WTC11 (cell line): Measurements from ENCODE around the gene ALS2CL. TPM values are rescaled to one million over a fixed set of nuclear protein-coding genes. Genes with fewer than 3 reads are reported as not detected.
"Not testable (repeated sequence)": the region's sequence is repeated elsewhere in the genome, so short reads cannot be mapped to it uniquely, and the experiment has no call there.

Experiments used
- ATAC-seq: fragments of 200-7000 bp; cut with Tn5 transposase; 2 replicates; pipeline ENCODE4 v1.10.0; 2021; ENCODE audit warnings: mild to moderate bottlenecking, moderate library complexity
- CTCF ChIA-PET: fragments of 300-600 bp; sonication (Branson Sonifier 250); formaldehyde crosslinking; loops from one replicate; lab custom pipeline; 2021; ENCODE audit warnings: antibody characterized with exemption; lab: Charles Lee
- POLR2A ChIA-PET: fragments of 350-600 bp; sonication (Branson Sonifier 250); formaldehyde crosslinking; loops from one replicate; lab custom pipeline; 2021; ENCODE audit warnings: antibody characterized with exemption; lab: Charles Lee
- DNase-seq: peaks from one replicate; pipeline ENCODE4 v3.0.0; 2021; ENCODE audit warnings: low spot score
- H3K27ac Mint-ChIP-seq: 2 replicates; pipeline ENCODE4 v1.8.0; 2021; ENCODE audit warnings: mixed read lengths
- H3K27me3 Mint-ChIP-seq: 2 replicates; pipeline ENCODE4 v1.8.0; 2021; ENCODE audit warnings: low read depth, mild to moderate bottlenecking, moderate library complexity, mixed read lengths
- H3K36me3 Mint-ChIP-seq: 2 replicates; pipeline ENCODE4 v1.8.0; 2021; ENCODE audit warnings: mixed read lengths
- H3K4me1 Mint-ChIP-seq: 2 replicates; pipeline ENCODE4 v1.8.0; 2022; ENCODE audit warnings: mixed read lengths
- H3K4me3 Mint-ChIP-seq: 2 replicates; pipeline ENCODE4 v1.8.0; 2021; ENCODE audit warnings: mild to moderate bottlenecking, moderate library complexity, mixed read lengths
- H3K9me3 Mint-ChIP-seq: 2 replicates; pipeline ENCODE4 v1.8.0; 2021; ENCODE audit warnings: mixed read lengths
- ATF6 ChIP-seq: sonication (generic); formaldehyde crosslinking; IDR thresholded peaks from 2 replicates; pipeline ENCODE4 v1.8.1; 2023; ENCODE audit warnings: mild to moderate bottlenecking, missing genetic modification reagents
- CDX4 ChIP-seq: fragments of 250-450 bp; sonication (Bioruptor Pico); IDR thresholded peaks from 2 replicates; pipeline ENCODE4 v1.9.0; 2021; ENCODE audit warnings: moderate library complexity, mild to moderate bottlenecking, inconsistent platforms, borderline replicate concordance
- CREB1 ChIP-seq: sonication (generic); formaldehyde crosslinking; IDR thresholded peaks from 2 replicates; pipeline ENCODE4 v1.8.0; 2023; ENCODE audit warnings: mild to moderate bottlenecking, missing genetic modification reagents
- EMX1 ChIP-seq: fragments of 250-450 bp; sonication (Bioruptor Pico); IDR thresholded peaks from 2 replicates; pipeline ENCODE4 v1.8.0; 2021; ENCODE audit warnings: mild to moderate bottlenecking
- ETV6 ChIP-seq: sonication (generic); formaldehyde crosslinking; IDR thresholded peaks from 2 replicates; pipeline ENCODE4 v1.8.1; 2022; ENCODE audit warnings: mild to moderate bottlenecking, missing genetic modification reagents
- FOXP1 ChIP-seq: sonication (generic); formaldehyde crosslinking; IDR thresholded peaks from 2 replicates; pipeline ENCODE4 v1.8.0; 2022; ENCODE audit warnings: missing genetic modification reagents, mild to moderate bottlenecking, moderate library complexity, borderline replicate concordance
- HMGA2 ChIP-seq: fragments of 250-450 bp; sonication (Bioruptor Pico); IDR thresholded peaks from 2 replicates; pipeline ENCODE4 v1.4.0; 2021; ENCODE audit warnings: mild to moderate bottlenecking, moderate library complexity
- HMGXB4 ChIP-seq: sonication (generic); formaldehyde crosslinking; IDR thresholded peaks from 2 replicates; pipeline ENCODE4 v1.8.1; 2023; ENCODE audit warnings: mild to moderate bottlenecking, moderate library complexity, missing genetic modification reagents
- JAZF1 ChIP-seq: fragments of 250-450 bp; sonication (Bioruptor Pico); IDR thresholded peaks from 2 replicates; pipeline ENCODE4 v1.9.0; 2021; ENCODE audit warnings: moderate library complexity, mild to moderate bottlenecking, inconsistent platforms
- NFE2L1 ChIP-seq: sonication (generic); formaldehyde crosslinking; IDR thresholded peaks from 2 replicates; pipeline ENCODE4 v1.8.1; 2023; ENCODE audit warnings: missing genetic modification reagents
- NR1H2 ChIP-seq: sonication (generic); formaldehyde crosslinking; IDR thresholded peaks from 2 replicates; pipeline ENCODE4 v1.9.0; 2021; ENCODE audit warnings: mild to moderate bottlenecking, moderate library complexity, missing genetic modification reagents
- NR3C1 ChIP-seq: sonication (generic); formaldehyde crosslinking; conservative IDR thresholded peaks from 2 replicates; pipeline ENCODE4 v1.8.1; 2023; ENCODE audit warnings: low read depth, mild to moderate bottlenecking, missing genetic modification reagents
- PRRX2 ChIP-seq: fragments of 250-450 bp; sonication (Bioruptor Pico); IDR thresholded peaks from 2 replicates; pipeline ENCODE4 v1.8.0; 2021; ENCODE audit warnings: mild to moderate bottlenecking
- STAT6 ChIP-seq: sonication (generic); formaldehyde crosslinking; conservative IDR thresholded peaks from 2 replicates; pipeline ENCODE4 v1.8.1; 2023; ENCODE audit warnings: mild to moderate bottlenecking, low read depth, missing genetic modification reagents, moderate library complexity
- USF2 ChIP-seq: sonication (generic); formaldehyde crosslinking; IDR thresholded peaks from 2 replicates; pipeline ENCODE4 v1.8.1; 2023; ENCODE audit warnings: mild to moderate bottlenecking, missing genetic modification reagents, moderate library complexity
- ZNF121 ChIP-seq: sonication (generic); formaldehyde crosslinking; IDR thresholded peaks from 2 replicates; pipeline ENCODE4 v1.8.0; 2023; ENCODE audit warnings: missing genetic modification reagents
- ZNF232 ChIP-seq: sonication (generic); formaldehyde crosslinking; IDR thresholded peaks from 2 replicates; pipeline ENCODE4 v1.8.0; 2022; ENCODE audit warnings: mild to moderate bottlenecking, missing genetic modification reagents
- ZNF263 ChIP-seq: sonication (generic); formaldehyde crosslinking; IDR thresholded peaks from 2 replicates; pipeline ENCODE4 v1.8.1; 2022; ENCODE audit warnings: low read depth, mild to moderate bottlenecking, moderate library complexity, missing genetic modification reagents
- ZSCAN18 ChIP-seq: fragments of 250-450 bp; sonication (Bioruptor Pico); IDR thresholded peaks from 2 replicates; pipeline ENCODE4 v2.1.2; 2022; ENCODE audit warnings: mild to moderate bottlenecking, moderate library complexity
- total RNA-seq: library from RNA; stranded (reverse); gene quantifications from 3 replicates; pipeline ENCODE4 v1.2.3, GENCODE V29; 2021

The ALS2CL gene
- total RNA-seq, 1 experiment from 2014 or later = 12.6 TPM

- TF ChIP-seq FOXP1 (CRISPR knock-in tag) = no peak; the same call in 1 of the 2 replicates
- no peak for TF ChIP-seq PRRX2 (CRISPR knock-in tag)
- TF ChIP-seq HMGA2 (CRISPR knock-in tag) = no peak
- no peak for TF ChIP-seq JAZF1 (CRISPR knock-in tag)
- 0 out of 2 replicates have a peak, but pooled peaks have one; percentile 38 for TF ChIP-seq ZNF263 (CRISPR knock-in tag)
- no peak for TF ChIP-seq NFE2L1 (CRISPR knock-in tag)
- no peak for TF ChIP-seq NR1H2 (CRISPR knock-in tag)
- peak; percentile 45; the same call in 1 of the 2 replicates for TF ChIP-seq HMGXB4
- TF ChIP-seq, all 79 proteins: peak for 6
Measured at GRCh38 chr3:46693038-46693891, at the start of gene ALS2CL (continued).

GRCh38 chr3:46742992-46743585, 49.6 kb upstream of the ALS2CL start:
- H3K27ac Mint-ChIP-seq = no peak overlapping the region
- no peaks in the 10 kb centered on the region for H3K27me3 Mint-ChIP-seq
- H3K4me1 Mint-ChIP-seq = peaks cover 4% of the 10 kb centered on the region; the same call in 1 of the 2 replicates

GRCh38 chr3:46739565-46739964, 46.1 kb upstream of the ALS2CL start:
- H3K9me3 Mint-ChIP-seq, POLR2A ChIA-PET, H3K36me3 Mint-ChIP-seq: not testable (repeated sequence)

More at GRCh38 chr3:46742992-46743585, 49.6 kb upstream of the ALS2CL start:
- DNase-seq = no peak
- ChIA-PET CTCF (no interaction called here), POLR2A (no interaction called here)
- H3K4me3 Mint-ChIP-seq = no peak overlapping the region
- ATAC-seq = peak; percentile 86
- no peaks in the 10 kb centered on the region for H3K36me3 Mint-ChIP-seq
- peaks cover 6% of the 10 kb centered on the region for H3K9me3 Mint-ChIP-seq
- no peak for TF ChIP-seq ZNF232 (CRISPR knock-in tag)
- TF ChIP-seq CDX4 (CRISPR knock-in tag) = no peak
- TF ChIP-seq, all 79 proteins: peak for 0

GRCh38 chr3:46737329-46737731, 43.9 kb upstream of the ALS2CL start:
- ChIA-PET POLR2A (interaction anchor here (0.6 kb wide), 1 partner anchor 112 kb away, joined by 3 read pairs; no protein-coding TSS in a partner anchor), CTCF (interaction anchor here (0.7 to 1.4 kb wide), 4 partner anchors 20 to 172 kb away, joined by 3 to 5 read pairs (median 3); partner anchors contain the start of gene PRSS50)
- DNase-seq (no peak), ATAC-seq (no peak)
- Mint-ChIP-seq H3K4me1 (no peaks in the 10 kb centered on the region), H3K27ac (no peak overlapping the region), H3K36me3 (no peaks in the 10 kb centered on the region), H3K4me3 (no peak overlapping the region), H3K27me3 (no peaks in the 10 kb centered on the region; the same call in 1 of the 2 replicates), H3K9me3 (peaks cover 6% of the 10 kb centered on the region)
- TF ChIP-seq EMX1 (no peak), JAZF1 (CRISPR knock-in tag) (no peak), FOXP1 (CRISPR knock-in tag) (no peak), USF2 (CRISPR knock-in tag) (no peak), ATF6 (no peak), ZNF121 (CRISPR knock-in tag) (no peak), CREB1 (CRISPR knock-in tag) (no peak), NR3C1 (CRISPR knock-in tag) (no peak), STAT6 (no peak), ETV6 (CRISPR knock-in tag) (no peak), ZSCAN18 (no peak)

More at GRCh38 chr3:46739565-46739964, 46.1 kb upstream of the ALS2CL start:
- H3K27ac Mint-ChIP-seq, H3K27me3 Mint-ChIP-seq, DNase-seq, H3K4me3 Mint-ChIP-seq, ATAC-seq, CTCF ChIA-PET, H3K4me1 Mint-ChIP-seq: not testable (repeated sequence)
